AG09309 (cell line): ENCODE results near the gene BRK1.
A peak's percentile ranks its signal among the peaks of the same experiment; 100 is the strongest.
"Not testable (repeated sequence)": the region's sequence is repeated elsewhere in the genome, so short reads cannot be mapped to it uniquely, and the experiment has no call there.

ENCODE experiments used
- DNase-seq: peaks from one replicate; pipeline ENCODE4 v3.0.0-alpha.2; 2010; ENCODE audit warnings: low read depth
- H3K4me3 ChIP-seq: 2 replicates; pipeline ENCODE4 v1.5.1; 2011; ENCODE audit warnings: mild to moderate bottlenecking, low read depth, low read length, moderate library complexity; ENCODE audit not compliant: control insufficient read depth
- CTCF ChIP-seq: IDR thresholded peaks from 2 replicates; pipeline ENCODE4 v1.5.1; 2011; ENCODE audit warnings: mild to moderate bottlenecking, low read depth, low read length, inconsistent platforms; ENCODE audit not compliant: insufficient read depth, control insufficient read depth; ENCODE audit errors: missing control alignments

BRK1 gene

GRCh38 chr3:10155658-10156057, 40.2 kb downstream of the BRK1 start:
- no peak for DNase-seq
- TF ChIP-seq CTCF = no peak
- H3K4me3 ChIP-seq = no peak overlapping the region

- no peak overlapping the region for H3K4me3 ChIP-seq
- DNase-seq = no peak
- no peak for TF ChIP-seq CTCF
Measured at GRCh38 chr3:10157031-10157430, 41.6 kb downstream of the BRK1 start.

- DNase-seq, H3K4me3 ChIP-seq: not testable (repeated sequence)
Measured at GRCh38 chr3:10158555-10158954, 43.1 kb downstream of the BRK1 start.

DNA sequence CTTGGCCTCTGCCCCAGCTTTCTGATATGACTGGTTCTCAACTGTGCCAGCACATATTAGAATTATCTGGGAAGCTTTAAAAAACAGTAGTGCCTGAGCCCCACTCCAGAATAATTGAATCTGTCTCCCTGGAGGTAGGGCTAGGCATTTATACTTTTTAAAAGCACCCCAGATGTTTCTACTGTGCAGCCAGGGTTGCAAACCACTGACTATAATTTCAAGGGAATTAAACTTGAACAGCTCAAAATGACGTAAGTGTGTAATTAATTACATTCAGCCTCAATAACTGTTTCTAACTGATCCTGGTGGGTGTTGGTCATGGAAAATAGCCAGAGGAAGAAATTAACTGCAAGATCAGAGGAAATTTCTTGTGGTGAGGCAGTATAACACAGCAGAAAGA, 44.9 kb downstream of the BRK1 start:
- DNase-seq = no peak
- no peak overlapping the region for H3K4me3 ChIP-seq
- TF ChIP-seq CTCF = no peak

- no peak overlapping the region for H3K4me3 ChIP-seq
- no peak for DNase-seq
- no peak for TF ChIP-seq CTCF
Measured at GRCh38 chr3:10160925-10161324, 45.5 kb downstream of the BRK1 start.

DNA sequence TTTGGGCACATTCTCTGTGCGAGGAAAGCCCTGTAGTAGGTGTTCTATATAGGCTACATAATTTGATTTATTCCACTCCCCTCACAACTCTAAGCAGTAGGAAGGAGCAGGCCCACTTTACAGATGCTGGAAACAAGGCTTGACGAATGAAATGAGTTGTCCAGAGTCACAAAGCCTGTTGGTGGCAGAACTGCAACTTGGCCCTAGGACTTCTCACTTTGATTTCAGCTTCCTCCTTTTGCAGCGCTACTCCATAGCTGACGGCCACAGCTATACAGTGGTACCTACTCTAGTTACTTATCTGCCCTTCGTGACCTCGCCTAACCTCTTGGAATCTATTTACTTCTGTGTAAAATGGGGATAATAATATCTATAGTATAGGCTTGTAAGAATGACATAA, 46.7 kb downstream of the BRK1 start:
- no peak overlapping the region for H3K4me3 ChIP-seq
- no peak for DNase-seq
- TF ChIP-seq CTCF = no peak

DNA sequence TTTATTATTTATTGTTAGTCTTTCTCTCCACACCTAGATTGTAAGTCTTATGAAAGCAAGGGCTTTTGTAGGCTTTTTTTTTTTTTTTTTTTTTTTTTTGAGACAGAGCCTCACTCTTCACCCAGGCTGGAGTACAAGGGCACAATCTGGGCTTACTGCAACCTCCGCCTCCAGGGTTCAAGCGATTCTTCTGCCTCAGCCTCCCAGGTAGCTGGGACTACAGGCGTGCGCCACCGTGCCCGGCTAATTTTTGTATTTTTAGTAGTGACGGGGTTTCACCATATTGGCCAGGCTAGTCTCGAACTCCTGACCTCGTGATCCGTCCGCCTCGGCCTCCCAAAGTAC, 48.7 kb downstream of the BRK1 start:
- H3K4me3 ChIP-seq = peak overlapping the region; percentile 88; the same call in 1 of the 2 replicates
- DNase-seq = not testable (repeated sequence)

- no peak for DNase-seq
- H3K4me3 ChIP-seq = peak within 1 kb of the TSS; percentile 88
- TF ChIP-seq CTCF = peak; percentile 51
Measured at GRCh38 chr3:10164546-10165393, 49.3 kb downstream of the BRK1 start, which contains the start of gene IRAK2. IRAK2 (plus strand) TSS chr3:10164919; CDS start chr3:10164955, 36 bp downstream.
